Trophoblast cell (in vitro differentiated cells and primary cell): ENCODE measurements around the gene MAP4K4.

ENCODE experiments used
- DNase-seq, 2 donors: peaks; one replicate each; pipeline ENCODE4 v3.0.0-alpha.2; 2016
- H2AFZ ChIP-seq: 2 replicates; pipeline ENCODE4 v1.6.1; 2013; ENCODE audit warnings: low read length, moderate library complexity, mild to moderate bottlenecking; ENCODE audit not compliant: insufficient read depth, poor library complexity
- H2AK5ac ChIP-seq: 2 replicates; pipeline ENCODE4 v1.6.1; 2013; ENCODE audit warnings: mild to moderate bottlenecking, low read length
- H2BK120ac ChIP-seq: 2 replicates; pipeline ENCODE4 v1.6.1; 2013; ENCODE audit warnings: low read length, mild to moderate bottlenecking, moderate library complexity; ENCODE audit not compliant: insufficient read depth, poor library complexity
- H2BK12ac ChIP-seq: 2 replicates; pipeline ENCODE4 v1.6.1; 2013; ENCODE audit warnings: mild to moderate bottlenecking, low read length, moderate library complexity
- H2BK5ac ChIP-seq: 2 replicates; pipeline ENCODE4 v1.6.1; 2013; ENCODE audit warnings: low read length, low read depth, moderate library complexity, mild to moderate bottlenecking; ENCODE audit not compliant: poor library complexity
- H3K14ac ChIP-seq: 2 replicates; pipeline ENCODE4 v1.6.1; 2013; ENCODE audit warnings: mild to moderate bottlenecking, low read length
- H3K18ac ChIP-seq: 2 replicates; pipeline ENCODE4 v1.6.1; 2013; ENCODE audit warnings: mild to moderate bottlenecking, low read length
- H3K23ac ChIP-seq: 2 replicates; pipeline ENCODE4 v1.6.1; 2013; ENCODE audit warnings: low read length
- H3K27ac ChIP-seq: 2 replicates; pipeline ENCODE4 v1.5.1; 2013; ENCODE audit warnings: low read depth, mild to moderate bottlenecking, inconsistent platforms, low read length, moderate library complexity
- H3K27me3 ChIP-seq: 2 replicates; pipeline ENCODE4 v1.6.1; 2013; ENCODE audit warnings: inconsistent platforms, mild to moderate bottlenecking, low read length, moderate library complexity; ENCODE audit not compliant: insufficient read depth
- H3K36me3 ChIP-seq, 2 experiments: 1 replicate in 1 of 2; 2 replicates in 1 of 2; pipeline ENCODE4 v1.6.1; 2013; ENCODE audit warnings: low read length in 2 of 2, mild to moderate bottlenecking in 2 of 2, moderate library complexity in 1 of 2; ENCODE audit not compliant: insufficient read depth in 2 of 2, control insufficient read depth in 1 of 2
- H3K4ac ChIP-seq: 2 replicates; pipeline ENCODE4 v1.6.1; 2013; ENCODE audit warnings: low read depth, mild to moderate bottlenecking, low read length, moderate library complexity
- H3K4me1 ChIP-seq, 2 experiments: 1 replicate in 1 of 2; 2 replicates in 1 of 2; pipeline ENCODE4 v1.6.1; 2013; ENCODE audit warnings: low read length in 2 of 2, mild to moderate bottlenecking in 2 of 2, moderate library complexity in 1 of 2; ENCODE audit not compliant: insufficient read depth in 2 of 2, control insufficient read depth in 1 of 2
- H3K4me2 ChIP-seq: 2 replicates; pipeline ENCODE4 v1.6.1; 2013; ENCODE audit warnings: inconsistent platforms, mild to moderate bottlenecking, low read length, moderate library complexity
- H3K4me3 ChIP-seq: 2 replicates; pipeline ENCODE4 v1.5.1; 2013; ENCODE audit warnings: mild to moderate bottlenecking, low read depth, low read length, inconsistent platforms
- H3K79me1 ChIP-seq: one replicate; pipeline ENCODE4 v1.6.1; 2013; ENCODE audit warnings: low read length
- H3K79me2 ChIP-seq: 2 replicates; pipeline ENCODE4 v1.6.1; 2013; ENCODE audit warnings: low read length, mild to moderate bottlenecking; ENCODE audit not compliant: control insufficient read depth, insufficient read depth, poor library complexity
- H3K9ac ChIP-seq: 2 replicates; pipeline ENCODE4 v1.6.1; 2013; ENCODE audit warnings: mild to moderate bottlenecking, low read length
- H3K9me3 ChIP-seq: 2 replicates; pipeline ENCODE4 v1.6.1; 2013; ENCODE audit warnings: low read depth, mild to moderate bottlenecking, control low read depth, inconsistent platforms, low read length; ENCODE audit not compliant: insufficient read depth
- H4K12ac ChIP-seq: 2 replicates; pipeline ENCODE4 v1.6.1; 2013; ENCODE audit warnings: low read depth, mild to moderate bottlenecking, low read length, moderate library complexity
- H4K8ac ChIP-seq: 2 replicates; pipeline ENCODE4 v1.6.1; 2013; ENCODE audit warnings: low read depth, mild to moderate bottlenecking, low read length, moderate library complexity
- H4K91ac ChIP-seq: one replicate; pipeline ENCODE4 v1.6.1; 2013; ENCODE audit warnings: low read depth, mild to moderate bottlenecking, low read length, moderate library complexity
- WGBS: extraction: QIAGEN DNeasy Blood & Tissue Kit; methylation state at CpG from one replicate; pipeline ENCODE4 v1.1.7; 2013; ENCODE audit warnings: missing lambda C conversion rate; ENCODE audit not compliant: insufficient read length, insufficient coverage; ENCODE audit errors: extremely low coverage; 5-methylcytosine and 5-hydroxymethylcytosine counted together

The MAP4K4 gene

GRCh38 chr2:101714118-101714517 is 16.6 kb downstream of the MAP4K4 start:
- Histone ChIP-seq H3K27me3 (no peaks in the 10 kb centered on the region), H3K4me1 (no peaks in the 10 kb centered on the region), H3K4me2 (no peak overlapping the region), H3K18ac (no peak overlapping the region), H2BK12ac (no peak overlapping the region), H3K27ac (no peak overlapping the region), H3K9me3 (no peaks in the 10 kb centered on the region), H3K4ac (no peak overlapping the region), H3K9ac (no peak overlapping the region), H3K79me1 (no peaks in the 10 kb centered on the region), H4K12ac (no peak overlapping the region), H3K23ac (no peak overlapping the region), H2AK5ac (no peak overlapping the region), H2BK120ac (no peak overlapping the region), H3K14ac (no peak overlapping the region), H4K91ac (no peak overlapping the region), H4K8ac (no peak overlapping the region), H2BK5ac (no peak overlapping the region), H2AFZ (no peak overlapping the region), H3K36me3 (peaks cover 3 to 4% of the 10 kb centered on the region in 2 experiments), H3K4me3 (no peak overlapping the region), H3K79me2 (peaks cover 20% of the 10 kb centered on the region)
- no peak for DNase-seq
- no CpG with 5 or more reads among the region's 3 CpGs for WGBS

GRCh38 chr2:101717071-101717845 is 19.8 kb downstream of the MAP4K4 start:
- H4K91ac ChIP-seq, result no peak overlapping the region
- H3K4ac ChIP-seq, result peak overlapping the region; percentile 58
- DNase-seq, result no peak
- no peak overlapping the region for H4K8ac ChIP-seq
- peaks cover 16% of the 10 kb centered on the region for H3K79me2 ChIP-seq
- H2BK12ac ChIP-seq, result no peak overlapping the region
- no peak overlapping the region for H4K12ac ChIP-seq
- 100% methylated on average over 2 of the region's 9 CpGs for WGBS
- H2AK5ac ChIP-seq, result no peak overlapping the region
- no peak overlapping the region for H3K14ac ChIP-seq
- no peaks in the 10 kb centered on the region for H3K27me3 ChIP-seq
- no peak overlapping the region for H3K18ac ChIP-seq
- H2BK120ac ChIP-seq, result no peak overlapping the region
- no peak overlapping the region for H3K23ac ChIP-seq
- H3K4me2 ChIP-seq, result no peak overlapping the region
- H2BK5ac ChIP-seq, result no peak overlapping the region
- no peaks in the 10 kb centered on the region for H3K79me1 ChIP-seq
- no peaks in the 10 kb centered on the region for H3K4me1 ChIP-seq
- H3K9ac ChIP-seq, result no peak overlapping the region
- H3K9me3 ChIP-seq, result no peaks in the 10 kb centered on the region
- no peak overlapping the region for H3K4me3 ChIP-seq
- no peak overlapping the region for H3K27ac ChIP-seq
- no peak overlapping the region for H2AFZ ChIP-seq
- peaks cover 0 to 4% of the 10 kb centered on the region in 2 experiments for H3K36me3 ChIP-seq

DNA sequence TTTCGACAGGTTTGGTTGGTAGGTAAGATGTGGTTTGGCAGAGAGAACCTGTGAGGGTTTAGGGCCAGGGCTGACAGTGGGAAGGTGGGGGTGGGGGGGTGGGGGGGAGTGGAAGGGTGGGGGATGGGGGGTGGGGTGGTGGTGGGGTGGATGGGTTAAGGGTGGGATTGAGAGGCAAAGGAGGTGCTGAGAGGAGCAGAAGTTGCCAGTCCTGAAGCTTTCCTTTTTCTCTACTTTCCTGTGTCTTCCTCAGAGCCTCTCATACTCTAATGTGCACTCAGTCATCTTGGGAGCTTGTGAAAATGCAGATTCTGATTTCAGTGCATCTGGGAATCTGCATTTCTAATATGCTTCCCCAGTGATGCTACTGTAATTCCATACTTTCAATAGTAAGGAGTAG is 21.0 kb downstream of the MAP4K4 start:
- Histone ChIP-seq H2BK5ac (no peak overlapping the region), H2BK12ac (no peak overlapping the region), H3K18ac (no peak overlapping the region), H3K4ac (peak overlapping the region; percentile 65), H2AFZ (no peak overlapping the region), H3K4me2 (no peak overlapping the region), H3K27ac (no peak overlapping the region), H3K9me3 (no peaks in the 10 kb centered on the region), H3K27me3 (no peaks in the 10 kb centered on the region), H3K14ac (no peak overlapping the region), H3K4me3 (no peak overlapping the region), H3K9ac (no peak overlapping the region), H3K36me3 (peaks cover 0 to 4% of the 10 kb centered on the region in 2 experiments), H2BK120ac (no peak overlapping the region), H2AK5ac (no peak overlapping the region), H3K79me2 (peaks cover 9% of the 10 kb centered on the region), H3K79me1 (no peaks in the 10 kb centered on the region), H4K91ac (no peak overlapping the region), H3K4me1 (no peaks in the 10 kb centered on the region), H4K8ac (no peak overlapping the region), H4K12ac (no peak overlapping the region), H3K23ac (no peak overlapping the region)
- WGBS, result no CpG with 5 or more reads among the region's 1 CpG
- no peak for DNase-seq

GRCh38 chr2:101718993-101719571 is 21.6 kb downstream of the MAP4K4 start:
- no peak overlapping the region for H2BK12ac ChIP-seq
- H3K27ac ChIP-seq, result no peak overlapping the region
- H4K12ac ChIP-seq, result no peak overlapping the region
- peak overlapping the region; percentile 65 for H3K4ac ChIP-seq
- H3K36me3 ChIP-seq, result peaks cover 0 to 4% of the 10 kb centered on the region in 2 experiments
- no peak overlapping the region for H3K4me2 ChIP-seq
- no peak overlapping the region for H2BK120ac ChIP-seq
- H3K9me3 ChIP-seq, result no peaks in the 10 kb centered on the region
- H3K9ac ChIP-seq, result no peak overlapping the region
- no peak overlapping the region for H3K4me3 ChIP-seq
- H2AK5ac ChIP-seq, result no peak overlapping the region
- WGBS, result no CpG with 5 or more reads among the region's 1 CpG
- H4K8ac ChIP-seq, result no peak overlapping the region
- no peak overlapping the region for H3K14ac ChIP-seq
- no peak for DNase-seq
- H2AFZ ChIP-seq, result no peak overlapping the region
- H3K23ac ChIP-seq, result peak overlapping the region; percentile 71
- no peak overlapping the region for H4K91ac ChIP-seq
- H2BK5ac ChIP-seq, result no peak overlapping the region
- H3K18ac ChIP-seq, result no peak overlapping the region
- H3K79me1 ChIP-seq, result no peaks in the 10 kb centered on the region
- H3K27me3 ChIP-seq, result no peaks in the 10 kb centered on the region
- H3K4me1 ChIP-seq, result peaks cover 0 to 2% of the 10 kb centered on the region in 2 experiments
- peaks cover 9% of the 10 kb centered on the region for H3K79me2 ChIP-seq
